Upper lobe of left lung (tissue), 6 donors: ENCODE measurements around the gene ASH1L. TPM values are rescaled to one million over a fixed set of nuclear protein-coding genes. Genes with fewer than 3 reads are reported as not detected.
"Not testable (repeated sequence)": the region's sequence is repeated elsewhere in the genome, so short reads cannot be mapped to it uniquely, and the experiment has no call there.

Experiments
- ATAC-seq, 2 donors: fragments of 200-7000 bp; cut with Tn5 transposase; one replicate each; pipeline ENCODE4 v1.9.1; 2022; ENCODE audit warnings: mild to moderate bottlenecking in 2 of 2, moderate library complexity in 2 of 2; ENCODE audit not compliant: low FRiP score in 2 of 2
- DNase-seq, 2 donors: peaks; one replicate each; pipeline ENCODE4 v3.0.0-alpha.2; 2019 to 2020
- H3K27ac ChIP-seq, 4 donors: fragments of 200-600 bp; sonication (generic); one replicate each; pipeline ENCODE4 v1.5.1; 2016 to 2019
- H3K27me3 ChIP-seq, 4 donors: fragments of 200-600 bp; sonication (generic); one replicate each; pipeline ENCODE4 v1.5.1; 2017 to 2019
- H3K36me3 ChIP-seq, 4 donors: fragments of 200-600 bp; sonication (generic); one replicate each; pipeline ENCODE4 v1.5.1; 2016 to 2019
- H3K4me1 ChIP-seq, 4 donors: fragments of 200-600 bp; sonication (generic); one replicate each; pipeline ENCODE4 v1.5.1; 2018 to 2019
- H3K4me3 ChIP-seq, 4 donors: fragments of 200-600 bp; sonication (generic); one replicate each; pipeline ENCODE4 v1.5.1; 2017 to 2019; ENCODE audit warnings: mild to moderate bottlenecking in 2 of 4, moderate library complexity in 1 of 4
- H3K9me3 ChIP-seq, 4 donors: fragments of 200-600 bp; sonication (generic); one replicate each; pipeline ENCODE4 v1.5.1; 2018 to 2019
- CTCF ChIP-seq, 6 experiments: fragments of 450-650 bp in 4 of 6; fragments of 200-600 bp in 2 of 6; sonication (generic) in 2 of 6; IDR thresholded peaks; one replicate each; pipeline ENCODE4 v1.5.1; 2016 to 2019; ENCODE audit warnings: antibody characterized with exemption in 6 of 6
- EP300 ChIP-seq, 4 donors: sonication (generic); formaldehyde crosslinking; IDR thresholded peaks; one replicate each; pipeline ENCODE4 v1.5.1; 2017; ENCODE audit warnings: antibody characterized with exemption in 4 of 4, control low read depth in 2 of 4
- POLR2A ChIP-seq, 4 donors: fragments of 450-650 bp; IDR thresholded peaks; one replicate each; pipeline ENCODE4 v1.5.1; 2016 to 2017; ENCODE audit warnings: antibody characterized with exemption in 4 of 4, mild to moderate bottlenecking in 2 of 4
- POLR2AphosphoS5 ChIP-seq, 2 donors: sonication (generic); formaldehyde crosslinking; IDR thresholded peaks; one replicate each; pipeline ENCODE4 v1.5.1; 2017; ENCODE audit warnings: antibody characterized with exemption in 2 of 2
- WGBS, 2 donors: methylation state at CpG; one replicate each; pipeline ENCODE4 v1.1.5; 2017 to 2018; 5-methylcytosine and 5-hydroxymethylcytosine counted together
- total RNA-seq, 6 donors: library from RNA; depleted of rRNA in 4 of 6; stranded (reverse); fragments of >200 nt in 4 of 6; gene quantifications; one replicate each; pipeline versions ENCODE4 v1.1.0 to v1.2.1, GENCODE V29; 2016 to 2021
- donor health status: DM: no; HTN: no; CAD: no; lungs with moderate emphysema.
- donor health status: DM: no; HTN: yes; CAD: no; lungs with severe emphysema.

Gene ASH1L
- total RNA-seq, 6 donors from 2014 or later = 43.5 to 68.8 (median 55.1) TPM

GRCh38 chr1:155607708-155608107 lies 45.1 kb upstream of the ASH1L start:
- H3K4me3 ChIP-seq = no peak overlapping the region
- no peaks in the 10 kb centered on the region for H3K9me3 ChIP-seq
- DNase-seq (no peak), ATAC-seq (no peak)
- no peaks in the 10 kb centered on the region for H3K27me3 ChIP-seq
- 78 to 89% methylated on average over 7 of the region's 7 CpGs for WGBS, 2 donors
- H3K4me1 ChIP-seq = peaks cover 0 to 5% (median 0%) of the 10 kb centered on the region in 4 donors
- peaks cover 0 to 7% (median 3%) of the 10 kb centered on the region in 4 donors for H3K36me3 ChIP-seq
- TF ChIP-seq POLR2A (IDR thresholded peaks at IDR 0.05) = no peak
- no peak for TF ChIP-seq POLR2AphosphoS5 (IDR thresholded peaks at IDR 0.05)
- TF ChIP-seq CTCF (IDR thresholded peaks at IDR 0.05) = no peak
- TF ChIP-seq EP300 (IDR thresholded peaks at IDR 0.05) = no peak
- no peak overlapping the region for H3K27ac ChIP-seq

- ATAC-seq = not testable (repeated sequence)
Measured at GRCh38 chr1:155599828-155600572, 37.4 kb upstream of the ASH1L start.

GRCh38 chr1:155598842-155599331 lies 36.3 kb upstream of the ASH1L start:
- peak in 1 of 2 donors; percentile 57 for ATAC-seq
- no peaks in the 10 kb centered on the region for H3K27me3 ChIP-seq
- H3K36me3 ChIP-seq = no peaks in the 10 kb centered on the region
- H3K27ac ChIP-seq = no peak overlapping the region
- H3K4me3 ChIP-seq = no peak overlapping the region
- 26 to 40% methylated on average over 12 of the region's 12 CpGs for WGBS, 2 donors
- no peaks in the 10 kb centered on the region for H3K9me3 ChIP-seq
- TF ChIP-seq EP300 (IDR thresholded peaks at IDR 0.05) = no peak
- no peak for TF ChIP-seq POLR2A (IDR thresholded peaks at IDR 0.05)
- no peak for TF ChIP-seq CTCF (IDR thresholded peaks at IDR 0.05)
- no peak for TF ChIP-seq POLR2AphosphoS5 (IDR thresholded peaks at IDR 0.05)
- no peaks in the 10 kb centered on the region for H3K4me1 ChIP-seq
- DNase-seq = no peak

More at GRCh38 chr1:155599828-155600572, 37.4 kb upstream of the ASH1L start:
- H3K27ac ChIP-seq, H3K36me3 ChIP-seq, H3K9me3 ChIP-seq, H3K27me3 ChIP-seq, H3K4me3 ChIP-seq, H3K4me1 ChIP-seq, DNase-seq: not testable (repeated sequence)
- WGBS, 2 donors = 24 to 49% methylated on average over 5 to 12 of the region's 12 CpGs

- no peaks in the 10 kb centered on the region for H3K36me3 ChIP-seq
- no peak for ATAC-seq
- 92 to 98% methylated on average over 5 of the region's 5 CpGs for WGBS, 2 donors
Measured at GRCh38 chr1:155596864-155597263, 34.3 kb upstream of the ASH1L start.

GRCh38 chr1:155595877-155596474 lies 33.4 kb upstream of the ASH1L start:
- ATAC-seq = not testable (repeated sequence)

More at GRCh38 chr1:155596864-155597263, 34.3 kb upstream of the ASH1L start:
- Histone ChIP-seq H3K4me1 (no peaks in the 10 kb centered on the region), H3K27me3 (no peaks in the 10 kb centered on the region), H3K9me3 (no peaks in the 10 kb centered on the region), H3K27ac (no peak overlapping the region), H3K4me3 (no peak overlapping the region)
- DNase-seq = no peak
- no peak for TF ChIP-seq POLR2AphosphoS5 (IDR thresholded peaks at IDR 0.05)
- no peak for TF ChIP-seq POLR2A (IDR thresholded peaks at IDR 0.05)
- no peak for TF ChIP-seq CTCF (IDR thresholded peaks at IDR 0.05)
- no peak for TF ChIP-seq EP300 (IDR thresholded peaks at IDR 0.05)

More at GRCh38 chr1:155595877-155596474, 33.4 kb upstream of the ASH1L start:
- 74 to 77% methylated on average over 3 of the region's 3 CpGs for WGBS, 2 donors
- not testable (repeated sequence) for H3K9me3 ChIP-seq, DNase-seq, H3K27ac ChIP-seq, H3K4me3 ChIP-seq, H3K36me3 ChIP-seq, H3K27me3 ChIP-seq, H3K4me1 ChIP-seq
